Esophagus squamous epithelium (tissue), 5 donors: ENCODE data around the gene SH3RF1. TPM values are rescaled to one million over a fixed set of nuclear protein-coding genes. Genes with fewer than 3 reads are reported as not detected.

Source experiments
- DNase-seq: peaks from one replicate; lab custom pipeline; 2025; lab: John Stamatoyannopoulos, UW
- H3K27ac ChIP-seq, 4 donors: fragments of 200-600 bp; sonication (generic); one replicate each; pipeline ENCODE4 v1.5.1; 2016 to 2019; ENCODE audit warnings: mild to moderate bottlenecking in 1 of 4
- H3K27me3 ChIP-seq, 4 donors: fragments of 200-600 bp; sonication (generic); 1 replicate in 3 of 4; 2 replicates in 1 of 4; pipeline versions ENCODE4 v1.5.1 to v1.6.0; 2017 to 2021; ENCODE audit warnings: antibody characterized with exemption in 1 of 4
- H3K36me3 ChIP-seq, 3 donors: fragments of 200-600 bp; sonication (generic); one replicate each; pipeline ENCODE4 v1.5.1; 2016 to 2019
- H3K4me1 ChIP-seq, 3 donors: fragments of 200-600 bp; sonication (generic); one replicate each; pipeline ENCODE4 v1.5.1; 2017 to 2019
- H3K4me3 ChIP-seq, 4 donors: fragments of 200-600 bp; sonication (generic); 1 replicate in 3 of 4; 2 replicates in 1 of 4; pipeline ENCODE4 v1.5.1; 2016 to 2019; ENCODE audit warnings: mild to moderate bottlenecking in 2 of 4, moderate library complexity in 1 of 4
- H3K9me3 ChIP-seq, 3 donors: fragments of 200-600 bp; sonication (generic); one replicate each; pipeline ENCODE4 v1.5.1; 2016 to 2019
- CTCF ChIP-seq, 6 experiments: fragments of 450-650 bp in 4 of 6; fragments of 200-600 bp in 2 of 6; sonication (generic) in 2 of 6; IDR thresholded peaks; one replicate each; pipeline ENCODE4 v1.5.1; 2016 to 2019; ENCODE audit warnings: antibody characterized with exemption in 6 of 6, mild to moderate bottlenecking in 4 of 6, moderate library complexity in 4 of 6
- POLR2A ChIP-seq, 4 donors: fragments of 450-650 bp; IDR thresholded peaks; one replicate each; pipeline ENCODE4 v1.6.1; 2017; ENCODE audit warnings: antibody characterized with exemption in 4 of 4, mild to moderate bottlenecking in 4 of 4, moderate library complexity in 3 of 4
- WGBS, 2 donors: methylation state at CpG; one replicate each; pipeline ENCODE4 v1.1.5; 2018; 5-methylcytosine and 5-hydroxymethylcytosine counted together
- intact Hi-C: fragments of 100-400 bp; cut with DNase I; formaldehyde crosslinking; loops from one replicate; pipeline ENCODE4 v1.15.0; 2022
- total RNA-seq, 4 donors: library from RNA; depleted of rRNA; stranded (reverse); fragments of >200 nt; gene quantifications; one replicate each; pipeline ENCODE4 v1.1.0, GENCODE V29; 2016
- donor health status: DM: yes; HTN: yes; CAD: no.

Gene SH3RF1
- total RNA-seq, 4 donors from 2014 or later = 3.9 to 9.3 (median 5.7) TPM

GRCh38 chr4:169219440-169219839, 51.3 kb downstream of the SH3RF1 start:
- Histone ChIP-seq H3K4me1 (peaks cover 0 to 14% (median 0%) of the 10 kb centered on the region in 3 donors), H3K4me3 (no peak overlapping the region), H3K36me3 (no peaks in the 10 kb centered on the region), H3K9me3 (no peaks in the 10 kb centered on the region), H3K27ac (no peak overlapping the region), H3K27me3 (no peaks in the 10 kb centered on the region)
- no peak for DNase-seq
- 76 to 84% methylated on average over 2 of the region's 2 CpGs for WGBS, 2 donors
- intact Hi-C loops = no loop called here
- TF ChIP-seq POLR2A (IDR thresholded peaks at IDR 0.05) (no peak), CTCF (IDR thresholded peaks at IDR 0.05) (no peak)

- intact Hi-C loops = no loop called here
- H3K4me1 ChIP-seq = peaks cover 0 to 9% (median 0%) of the 10 kb centered on the region in 3 donors
Measured at GRCh38 chr4:169215656-169216055, 55.1 kb downstream of the SH3RF1 start.

GRCh38 chr4:169212981-169213380, 57.8 kb downstream of the SH3RF1 start:
- Histone ChIP-seq H3K9me3 (peaks cover 0 to 5% (median 0%) of the 10 kb centered on the region in 3 donors), H3K27me3 (no peaks in the 10 kb centered on the region), H3K36me3 (no peaks in the 10 kb centered on the region), H3K4me1 (no peaks in the 10 kb centered on the region), H3K27ac (no peak overlapping the region), H3K4me3 (no peak overlapping the region)
- no peak for DNase-seq
- intact Hi-C loops = no loop called here
- TF ChIP-seq CTCF (IDR thresholded peaks at IDR 0.05) = no peak
- no peak for TF ChIP-seq POLR2A (IDR thresholded peaks at IDR 0.05)
- WGBS, 2 donors = 89 to 96% methylated on average over 2 of the region's 2 CpGs

More at GRCh38 chr4:169215656-169216055, 55.1 kb downstream of the SH3RF1 start:
- Histone ChIP-seq H3K36me3 (no peaks in the 10 kb centered on the region), H3K27me3 (no peaks in the 10 kb centered on the region), H3K27ac (no peak overlapping the region), H3K4me3 (no peak overlapping the region), H3K9me3 (peaks cover 0 to 5% (median 0%) of the 10 kb centered on the region in 3 donors)
- TF ChIP-seq CTCF (IDR thresholded peaks at IDR 0.05) = no peak
- no peak for TF ChIP-seq POLR2A (IDR thresholded peaks at IDR 0.05)
- WGBS, 2 donors = 69 to 90% methylated on average over 3 to 4 of the region's 4 CpGs
- no peak for DNase-seq

- no peak for TF ChIP-seq CTCF (IDR thresholded peaks at IDR 0.05)
- TF ChIP-seq POLR2A (IDR thresholded peaks at IDR 0.05) = no peak
- no peak overlapping the region for H3K4me3 ChIP-seq
- peaks cover 0 to 1% (median 0%) of the 10 kb centered on the region in 3 donors for H3K4me1 ChIP-seq
- no peaks in the 10 kb centered on the region for H3K27me3 ChIP-seq
- WGBS, 2 donors = 70 to 81% methylated on average over 3 of the region's 3 CpGs
- H3K9me3 ChIP-seq = peaks cover 0 to 5% (median 0%) of the 10 kb centered on the region in 3 donors
- intact Hi-C loops = no loop called here
- H3K36me3 ChIP-seq = no peaks in the 10 kb centered on the region
- DNase-seq = no peak
- H3K27ac ChIP-seq = no peak overlapping the region
Measured at GRCh38 chr4:169210504-169211118, 60.1 kb downstream of the SH3RF1 start.

GRCh38 chr4:169209388-169209883, 61.3 kb downstream of the SH3RF1 start:
- WGBS, 2 donors = 92 to 96% methylated on average over 5 of the region's 5 CpGs
- intact Hi-C loops = no loop called here
- no peak for DNase-seq
- Histone ChIP-seq H3K27me3 (no peaks in the 10 kb centered on the region), H3K36me3 (no peaks in the 10 kb centered on the region), H3K4me3 (no peak overlapping the region), H3K4me1 (peaks cover 0 to 13% (median 0%) of the 10 kb centered on the region in 3 donors), H3K27ac (no peak overlapping the region), H3K9me3 (peaks cover 0 to 5% (median 0%) of the 10 kb centered on the region in 3 donors)
- no peak for TF ChIP-seq CTCF (IDR thresholded peaks at IDR 0.05)
- no peak for TF ChIP-seq POLR2A (IDR thresholded peaks at IDR 0.05)
